GM19328 (cell line): ENCODE data around the gene DNAH1.
"Not testable (repeated sequence)": the region's sequence is repeated elsewhere in the genome, so short reads cannot be mapped to it uniquely, and the experiment has no call there.

ENCODE experiments used
- ATAC-seq: cut with Tn5 transposase; IDR thresholded peaks from one replicate; pipeline ENCODE4 v1.9.1; 2021; ENCODE audit warnings: mild to moderate bottlenecking, moderate library complexity; ENCODE audit not compliant: unreplicated experiment

Gene DNAH1

GRCh38 chr3:52331091-52331490 is 15.0 kb downstream of the DNAH1 start:
- no peak for ATAC-seq

GRCh38 chr3:52331906-52332305 is 15.8 kb downstream of the DNAH1 start:
- ATAC-seq: no peak

GRCh38 chr3:52333869-52334557 is 17.9 kb downstream of the DNAH1 start:
- ATAC-seq: no peak

DNA sequence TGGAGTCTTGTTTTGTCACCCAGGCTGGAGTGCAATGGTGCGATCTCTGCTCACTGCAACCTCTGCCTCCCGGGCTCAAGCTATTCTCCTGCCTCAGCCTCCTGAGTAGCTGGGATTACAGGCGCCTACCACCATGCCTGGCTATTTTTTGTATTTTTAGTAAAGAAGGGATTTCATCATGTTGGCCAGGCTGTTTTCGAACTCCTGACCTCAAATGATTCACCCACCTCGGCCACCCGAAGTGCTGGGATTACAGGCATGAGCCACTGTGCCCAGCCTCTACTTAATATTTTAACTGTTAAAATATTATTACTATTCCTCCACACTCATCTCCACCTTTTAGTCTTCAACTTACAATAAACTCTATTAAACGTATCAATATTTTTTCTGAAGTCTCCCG is 22.0 kb downstream of the DNAH1 start:
- not testable (repeated sequence) for ATAC-seq

DNA sequence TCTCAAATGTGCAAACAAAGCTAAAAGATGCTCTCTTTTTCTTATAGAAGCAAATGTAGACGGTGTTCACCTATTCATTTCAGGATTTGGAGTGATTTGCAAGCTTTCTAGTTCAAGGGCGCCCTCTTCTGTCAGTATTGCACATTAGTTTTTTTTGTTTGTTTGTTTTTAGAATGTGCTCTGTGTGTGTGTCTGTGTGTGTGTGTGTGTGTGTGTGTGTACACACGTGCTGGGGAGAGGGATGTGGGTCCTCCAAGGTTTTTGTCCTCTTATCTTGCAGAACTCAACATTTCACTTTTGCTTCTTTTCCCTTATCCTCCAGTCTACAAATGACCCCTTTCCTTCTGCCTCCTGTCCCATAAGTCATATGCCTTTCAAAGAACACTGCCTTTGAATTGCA is 23.5 kb downstream of the DNAH1 start:
- ATAC-seq: no peak

DNA sequence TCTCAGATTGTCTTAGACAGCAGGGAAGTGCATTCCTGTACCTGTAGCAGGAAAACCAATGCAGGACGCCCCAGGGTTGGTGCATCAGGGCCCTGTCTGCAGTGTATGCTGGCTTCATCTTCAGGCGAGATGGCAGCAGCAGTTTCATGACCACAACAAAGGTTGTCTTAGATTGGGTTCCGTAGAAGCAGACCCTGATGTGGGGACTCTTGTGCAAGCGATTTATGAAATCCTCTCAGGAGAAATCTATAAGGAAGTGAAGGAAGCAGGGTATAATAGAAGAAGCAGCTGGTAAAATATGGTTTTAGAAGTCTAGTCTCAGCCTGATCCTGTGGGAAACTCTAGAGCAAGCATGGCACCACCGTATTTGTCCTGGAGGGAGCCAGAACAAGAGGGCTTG is 25.0 kb downstream of the DNAH1 start:
- ATAC-seq: no peak

DNA sequence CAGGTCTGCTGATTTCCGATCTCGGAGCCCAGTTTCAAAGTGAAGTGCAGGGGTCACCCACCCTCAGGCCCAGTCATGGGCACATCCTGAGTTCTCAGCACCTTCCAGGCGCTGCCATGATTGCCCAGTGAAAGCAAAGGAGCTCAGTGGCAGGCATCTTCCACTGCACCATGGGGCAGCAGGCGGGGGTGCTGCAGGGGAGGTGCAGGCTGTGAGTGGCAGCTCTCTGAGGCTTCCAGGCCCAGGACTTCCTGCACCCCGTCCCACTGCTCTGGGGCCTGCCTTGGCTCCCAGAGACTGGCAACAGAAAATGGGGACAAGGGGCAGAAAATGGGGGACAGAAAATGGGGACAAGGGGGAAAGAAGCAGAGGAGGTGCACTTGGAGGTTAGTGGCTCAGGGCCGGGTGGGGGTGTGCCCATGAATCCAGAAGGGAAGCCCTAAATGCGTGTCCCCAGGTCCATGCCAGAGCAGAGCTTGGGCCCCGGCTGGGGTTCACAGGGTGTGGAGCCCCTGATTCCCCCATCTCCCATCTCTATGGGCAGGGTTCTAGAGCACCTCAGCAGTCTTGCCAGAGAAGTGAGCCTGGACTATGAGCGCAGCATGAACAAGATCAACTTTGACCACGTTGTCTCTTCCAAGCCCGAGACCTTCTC is 28.0 kb downstream of the DNAH1 start:
- ATAC-seq: no peak

DNA sequence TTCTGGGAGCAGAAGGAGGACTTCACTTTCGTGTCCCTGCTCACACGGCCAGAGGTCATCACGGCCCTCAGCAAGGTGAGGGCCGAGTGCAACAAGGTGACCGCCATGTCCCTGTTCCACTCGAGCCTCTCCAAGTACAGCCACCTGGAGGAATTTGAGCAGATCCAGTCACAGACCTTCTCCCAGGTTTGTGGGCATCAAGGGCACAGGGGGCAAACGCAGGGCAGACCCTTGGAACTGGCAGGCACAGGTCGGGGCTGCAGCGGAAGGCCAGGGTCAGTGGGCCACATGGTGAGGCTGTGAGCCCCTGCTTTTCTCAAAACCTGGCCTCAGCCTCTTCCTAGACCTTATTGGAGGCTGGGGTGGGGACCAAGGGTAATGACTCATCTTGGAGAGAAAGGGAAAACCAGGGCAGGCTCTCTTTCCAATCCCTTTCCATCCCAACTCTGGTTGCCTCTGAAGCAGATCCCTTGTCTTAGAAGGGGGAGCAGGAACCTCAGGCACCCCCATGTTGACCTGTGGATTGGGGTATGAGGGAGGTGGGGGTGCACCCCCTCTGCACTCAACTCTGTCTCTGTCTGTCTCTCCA is 29.5 kb downstream of the DNAH1 start:
- no peak for ATAC-seq

GRCh38 chr3:52346623-52347530 is 30.8 kb downstream of the DNAH1 start:
- ATAC-seq: no peak

- no peak for ATAC-seq
Observed at GRCh38 chr3:52347716-52348635, 31.9 kb downstream of the DNAH1 start.

- ATAC-seq: no peak
Observed at GRCh38 chr3:52349131-52349530, 33.0 kb downstream of the DNAH1 start.

- no peak for ATAC-seq
Observed at GRCh38 chr3:52349611-52350395, 33.7 kb downstream of the DNAH1 start.

GRCh38 chr3:52350416-52350815 is 34.3 kb downstream of the DNAH1 start:
- no peak for ATAC-seq

GRCh38 chr3:52350981-52351761 is 35.1 kb downstream of the DNAH1 start:
- no peak for ATAC-seq

DNA sequence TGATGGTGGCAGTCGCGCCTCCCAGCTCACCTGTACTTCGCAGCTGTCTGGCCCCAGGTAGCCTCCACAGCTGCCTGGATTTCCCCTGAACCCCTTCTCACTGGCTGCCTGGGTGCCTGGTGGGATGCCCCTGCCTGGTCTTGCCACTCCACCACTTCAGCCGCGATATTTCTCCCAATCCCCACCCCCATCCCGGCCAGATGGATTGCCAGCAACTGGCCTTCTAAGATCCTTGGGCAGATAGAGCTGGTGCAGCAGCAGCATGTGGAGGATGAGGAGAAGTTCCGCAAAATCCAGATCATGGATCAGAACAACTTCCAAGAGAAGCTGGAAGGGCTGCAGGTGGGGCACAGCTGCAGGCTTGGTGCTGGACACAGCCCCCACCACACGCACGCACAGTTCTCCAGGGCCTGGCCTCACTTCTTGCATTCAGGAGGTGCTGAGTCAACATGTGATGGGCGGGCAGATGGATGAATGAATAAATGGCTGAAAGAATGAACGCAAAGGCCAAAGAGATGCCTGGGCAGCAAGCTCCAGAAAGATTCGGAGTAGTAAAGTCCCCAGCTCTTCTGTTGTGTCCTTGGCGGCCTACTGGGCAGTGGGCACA is 35.7 kb downstream of the DNAH1 start:
- ATAC-seq: no peak

DNA sequence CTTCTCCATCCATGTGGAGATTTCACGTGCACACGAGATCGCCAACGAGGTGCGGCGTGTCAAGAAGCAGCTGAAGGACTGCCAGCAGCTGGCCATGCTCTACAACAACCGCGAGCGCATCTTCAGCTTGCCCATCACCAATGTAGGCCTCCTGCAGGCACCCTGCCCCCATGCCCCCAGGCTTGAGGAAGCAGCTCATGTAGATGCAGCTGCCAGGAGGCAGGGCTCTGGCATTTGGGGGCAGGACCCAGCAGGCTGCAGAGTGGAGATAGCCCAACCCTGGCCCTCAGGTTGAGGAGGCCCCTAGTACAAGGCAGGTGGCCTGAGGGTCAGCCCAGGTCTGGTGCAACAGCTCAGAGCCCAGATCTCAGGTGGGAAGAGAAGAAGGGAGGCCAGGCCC is 36.4 kb downstream of the DNAH1 start:
- no peak for ATAC-seq

GRCh38 chr3:52353291-52353855 is 37.3 kb downstream of the DNAH1 start:
- no peak for ATAC-seq

DNA sequence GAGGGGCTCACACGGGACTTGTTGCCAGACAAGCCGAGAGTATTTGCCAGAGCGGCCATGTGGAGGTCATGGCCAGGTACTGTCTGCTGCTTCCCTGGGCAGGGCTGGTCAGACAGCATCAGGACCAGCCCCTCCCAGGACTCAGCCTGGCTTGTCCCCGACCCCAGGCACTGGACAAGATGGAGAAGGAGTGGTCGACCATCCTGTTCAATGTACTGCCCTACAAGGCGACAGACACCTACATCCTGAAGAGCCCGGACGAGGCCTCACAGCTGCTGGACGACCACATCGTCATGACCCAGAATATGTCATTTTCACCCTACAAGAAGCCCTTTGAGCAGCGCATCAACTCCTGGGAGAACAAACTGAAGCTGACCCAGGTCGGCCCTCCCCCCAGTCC is 38.6 kb downstream of the DNAH1 start:
- ATAC-seq: no peak
